HepG2 (cell line): Measurements from ENCODE around the gene HNRNPF. TPM values are rescaled to one million over a fixed set of nuclear protein-coding genes. Genes with fewer than 3 reads are reported as not detected.

ENCODE experiments used
- ATAC-seq: fragments of 200-7000 bp; cut with Tn5 transposase; 3 replicates; pipeline ENCODE4 v1.9.1; 2020; ENCODE audit warnings: mild to moderate bottlenecking, moderate library complexity
- BruUV-seq: library from RNA; stranded (reverse); fragments of 400-500 nt; replicated peaks from 2 replicates; lab custom pipeline; 2021; lab: Mats Ljungman, UMichigan
- CTCF ChIA-PET: fragments of 300-600 bp; formaldehyde crosslinking; extraction: SDS; loops from one replicate; lab custom pipeline; 2021; ENCODE audit warnings: low total read pairs, inconsistent platforms, low intra/inter-chr PET ratio; lab: Yijun Ruan, JAX
- POLR2A ChIA-PET: fragments of 350-600 bp; sonication (Branson Sonifier 250); formaldehyde crosslinking; loops from one replicate; lab custom pipeline; 2020; ENCODE audit warnings: antibody characterized with exemption, inconsistent platforms; lab: Yijun Ruan, JAX
- DNase-seq: peaks from one replicate; pipeline ENCODE4 v3.0.0-alpha.2; 2015; ENCODE audit warnings: low spot score
- FAIRE-seq: peaks from 3 replicates; lab custom pipeline; 2011; peaks lifted over from hg19 to GRCh38; lab: Jason Lieb, UNC
- H2AFZ ChIP-seq: one replicate; pipeline ENCODE4 v1.6.1; 2011; ENCODE audit warnings: low read length, inconsistent platforms
- H3K27ac ChIP-seq: fragments of 300-600 bp; 3 replicates; pipeline ENCODE4 v1.8.0; 2011; ENCODE audit warnings: mixed run types, mild to moderate bottlenecking, mixed read lengths, low read length, inconsistent platforms; ENCODE audit not compliant: insufficient read depth; ENCODE audit errors: extremely low read length
- H3K27me3 ChIP-seq, 2 experiments: fragments of 200-600 bp in 1 of 2; 2 replicates in 1 of 2; 3 replicates in 1 of 2; pipeline versions ENCODE4 v1.6.0 to v1.8.0; 2011; ENCODE audit warnings: low read length in 2 of 2, mild to moderate bottlenecking in 2 of 2, moderate library complexity in 2 of 2, inconsistent platforms in 1 of 2; ENCODE audit not compliant: insufficient read depth in 2 of 2, control insufficient read depth in 1 of 2
- H3K36me3 ChIP-seq, 2 experiments: fragments of 200-600 bp in 1 of 2; replicated peaks in 1 of 2; 2 replicates in 1 of 2; 3 replicates in 1 of 2; pipeline versions ENCODE4 v1.5.1 to v1.8.0; 2011; ENCODE audit warnings: low read length in 2 of 2, inconsistent platforms in 1 of 2; ENCODE audit not compliant: insufficient read depth in 2 of 2, control insufficient read depth in 1 of 2
- H3K4me1 ChIP-seq: 2 replicates; pipeline ENCODE4 v1.5.1; 2012; ENCODE audit warnings: low read length, inconsistent platforms; ENCODE audit not compliant: insufficient read depth
- H3K4me2 ChIP-seq: 2 replicates; pipeline ENCODE4 v1.6.0; 2011; ENCODE audit warnings: low read depth, low read length, inconsistent platforms
- H3K4me3 ChIP-seq, 3 experiments: fragments of 200-600 bp in 1 of 3; sonication (generic), shearing (Covaris generic) in 1 of 3; replicated peaks in 1 of 3; 2 replicates each; pipeline ENCODE4 v1.5.1; 2011 to 2016; ENCODE audit warnings: low read length in 3 of 3, inconsistent platforms in 2 of 3, low read depth in 2 of 3, mild to moderate bottlenecking in 2 of 3, control low read depth in 1 of 3, mixed read lengths in 1 of 3; ENCODE audit not compliant: insufficient read depth in 1 of 3
- H3K79me2 ChIP-seq: one replicate; pipeline ENCODE4 v1.6.1; 2011; ENCODE audit warnings: low read length, inconsistent platforms; ENCODE audit not compliant: insufficient read depth
- H3K9ac ChIP-seq: 2 replicates; pipeline ENCODE4 v1.6.0; 2011; ENCODE audit warnings: mild to moderate bottlenecking, low read depth, low read length, inconsistent platforms; ENCODE audit not compliant: insufficient read depth
- H3K9me3 ChIP-seq: 2 replicates; pipeline ENCODE4 v1.5.1; 2012; ENCODE audit warnings: mild to moderate bottlenecking, low read length
- H4K20me1 ChIP-seq: 2 replicates; pipeline ENCODE4 v1.6.0; 2011; ENCODE audit warnings: inconsistent platforms, mild to moderate bottlenecking, low read length, moderate library complexity; ENCODE audit not compliant: insufficient read depth
- ASH2L ChIP-seq: fragments of 300-600, 200-600 bp; sonication (generic); IDR thresholded peaks from 2 replicates; pipeline ENCODE4 v1.7.0; 2017; ENCODE audit warnings: low read depth, mild to moderate bottlenecking, moderate library complexity, mixed read lengths, low read length; ENCODE audit not compliant: insufficient read length
- TARDBP ChIP-seq: sonication (generic); formaldehyde crosslinking; IDR thresholded peaks from 2 replicates; pipeline ENCODE4 v1.8.0; 2022; ENCODE audit warnings: mild to moderate bottlenecking, missing genetic modification reagents
- ZIK1 ChIP-seq: sonication (generic); formaldehyde crosslinking; IDR thresholded peaks from 2 replicates; pipeline ENCODE4 v1.5.0; 2020; ENCODE audit warnings: mild to moderate bottlenecking, low read depth, missing genetic modification reagents, borderline replicate concordance
- WGBS: methylation state at CpG from one replicate; pipeline ENCODE4 v1.1.6; 2017; ENCODE audit warnings: low lambda C conversion rate; 5-methylcytosine and 5-hydroxymethylcytosine counted together
- in situ Hi-C: cut with HindIII; loops from 2 replicates; pipeline ENCODE4 v1.10.0; 2017; ENCODE audit warnings: low pct_unique_long_range_greater_than_20kb; ENCODE audit not compliant: extremely low pct_ligation_motif_present
- intact Hi-C: fragments of 100-400 bp; cut with micrococcal nuclease; formaldehyde crosslinking; loops from one replicate; pipeline ENCODE4 v1.10.0; 2022; ENCODE audit not compliant: unreplicated experiment
- polyA plus RNA-seq, 8 experiments: library from polyadenylated mRNA; depleted of rRNA in 3 of 8; stranded (reverse) in 7 of 8; unstranded in 1 of 8; fragments of >200 nt; fragmentation: Illumina TruSeq in 4 of 8; extraction: Trizol in 4 of 8; gene quantifications; 2 replicates each; pipeline versions ENCODE4 v1.2.1 to v1.2.3, GENCODE V29; 2011 to 2016; ENCODE audit warnings: low read depth in 4 of 8, missing spikeins in 1 of 8, mixed read lengths in 1 of 8; ENCODE audit not compliant: insufficient read depth in 1 of 8
- total RNA-seq, 5 experiments: library from RNA; depleted of rRNA; stranded (reverse); fragments of >200 nt; fragmentation: Illumina TruSeq; extraction: Trizol; gene quantifications; 2 replicates each; pipeline ENCODE4 v1.2.3, GENCODE V29; 2016; ENCODE audit warnings: low read depth in 1 of 5
- TF ChIP-seq, protein P1 (sequence below): sonication (generic); formaldehyde crosslinking; IDR thresholded peaks from 2 replicates; pipeline ENCODE4 v1.4.0; 2020; ENCODE audit warnings: low read depth, missing genetic modification reagents

The HNRNPF gene
- total and polyA plus RNA-seq, 2 of the 13 experiments (the other 11 are each of a cell fraction or from before 2014, with no cell fraction given): 166 to 308 TPM

DNA sequence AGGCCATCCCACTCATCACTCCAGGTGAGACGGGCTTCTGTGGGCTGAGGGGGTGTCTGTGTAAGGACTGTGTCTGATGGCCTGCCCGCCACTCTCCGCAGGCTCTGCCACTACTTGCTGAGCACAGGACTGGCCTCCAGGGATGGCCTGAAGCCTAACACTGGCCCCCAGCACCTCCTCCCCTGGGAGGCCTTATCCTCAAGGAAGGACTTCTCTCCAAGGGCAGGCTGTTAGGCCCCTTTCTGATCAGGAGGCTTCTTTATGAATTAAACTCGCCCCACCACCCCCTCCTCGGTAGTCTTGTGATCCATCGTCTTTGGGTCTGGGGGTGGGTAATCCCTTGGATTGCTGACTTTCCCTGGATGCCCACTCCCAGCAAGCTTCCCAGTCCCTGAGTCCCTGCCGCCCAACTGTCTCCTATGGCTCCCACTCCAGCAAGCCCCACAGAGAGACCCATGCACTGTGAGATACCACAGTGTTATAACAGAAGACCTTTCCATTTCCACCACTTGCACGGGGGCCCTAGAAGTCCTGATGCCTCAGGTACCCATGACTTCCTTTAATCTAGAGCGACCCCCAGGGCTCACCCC is 32.8 kb downstream of the HNRNPF start (continued):
- TF ChIP-seq, protein P1, sequence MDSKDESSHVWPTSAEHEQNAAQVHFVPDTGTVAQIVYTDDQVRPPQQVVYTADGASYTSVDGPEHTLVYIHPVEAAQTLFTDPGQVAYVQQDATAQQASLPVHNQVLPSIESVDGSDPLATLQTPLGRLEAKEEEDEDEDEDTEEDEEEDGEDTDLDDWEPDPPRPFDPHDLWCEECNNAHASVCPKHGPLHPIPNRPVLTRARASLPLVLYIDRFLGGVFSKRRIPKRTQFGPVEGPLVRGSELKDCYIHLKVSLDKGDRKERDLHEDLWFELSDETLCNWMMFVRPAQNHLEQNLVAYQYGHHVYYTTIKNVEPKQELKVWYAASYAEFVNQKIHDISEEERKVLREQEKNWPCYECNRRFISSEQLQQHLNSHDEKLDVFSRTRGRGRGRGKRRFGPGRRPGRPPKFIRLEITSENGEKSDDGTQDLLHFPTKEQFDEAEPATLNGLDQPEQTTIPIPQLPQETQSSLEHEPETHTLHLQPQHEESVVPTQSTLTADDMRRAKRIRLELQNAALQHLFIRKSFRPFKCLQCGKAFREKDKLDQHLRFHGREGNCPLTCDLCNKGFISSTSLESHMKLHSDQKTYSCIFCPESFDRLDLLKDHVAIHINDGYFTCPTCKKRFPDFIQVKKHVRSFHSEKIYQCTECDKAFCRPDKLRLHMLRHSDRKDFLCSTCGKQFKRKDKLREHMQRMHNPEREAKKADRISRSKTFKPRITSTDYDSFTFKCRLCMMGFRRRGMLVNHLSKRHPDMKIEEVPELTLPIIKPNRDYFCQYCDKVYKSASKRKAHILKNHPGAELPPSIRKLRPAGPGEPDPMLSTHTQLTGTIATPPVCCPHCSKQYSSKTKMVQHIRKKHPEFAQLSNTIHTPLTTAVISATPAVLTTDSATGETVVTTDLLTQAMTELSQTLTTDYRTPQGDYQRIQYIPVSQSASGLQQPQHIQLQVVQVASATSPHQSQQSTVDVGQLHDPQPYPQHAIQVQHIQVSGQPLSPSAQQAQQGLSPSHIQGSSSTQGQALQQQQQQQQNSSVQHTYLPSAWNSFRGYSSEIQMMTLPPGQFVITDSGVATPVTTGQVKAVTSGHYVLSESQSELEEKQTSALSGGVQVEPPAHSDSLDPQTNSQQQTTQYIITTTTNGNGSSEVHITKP (CRISPR knock-in tag): no peak
- no peak for TF ChIP-seq ASH2L
- TF ChIP-seq ZIK1 (CRISPR knock-in tag): no peak

DNA sequence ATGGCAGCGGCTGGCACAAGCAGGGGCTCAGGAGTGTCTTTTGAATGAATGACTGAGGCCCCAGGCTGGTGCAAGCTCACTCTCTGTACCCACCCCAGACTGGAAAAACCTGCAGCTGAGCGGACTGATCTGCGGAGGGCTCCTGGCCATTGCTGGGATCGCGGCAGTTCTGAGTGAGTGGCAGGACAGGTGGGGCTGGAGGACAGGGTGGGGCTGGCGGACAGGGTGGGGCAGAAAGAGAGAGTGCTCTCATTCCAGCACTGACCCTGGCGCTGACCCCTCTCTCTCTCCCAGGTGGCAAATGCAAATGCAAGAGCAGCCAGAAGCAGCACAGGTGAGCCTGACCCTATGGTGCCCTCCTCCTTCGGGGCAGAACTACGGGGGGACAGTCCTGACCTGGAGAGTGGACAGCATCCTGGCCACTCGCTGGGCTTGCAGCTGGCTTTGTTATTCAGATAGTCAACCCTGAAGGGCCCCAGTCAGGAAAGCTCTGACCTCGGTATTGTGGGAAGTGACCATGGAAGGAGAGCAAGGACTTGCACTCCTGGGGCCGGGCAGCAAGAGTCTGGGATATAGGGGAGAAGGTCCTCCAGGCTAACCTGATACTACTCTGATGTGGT is 33.5 kb downstream of the HNRNPF start:
- Histone ChIP-seq H3K36me3 (no peaks in the 10 kb centered on the region), H3K79me2 (no peaks in the 10 kb centered on the region), H4K20me1 (no peaks in the 10 kb centered on the region), H3K9me3 (no peaks in the 10 kb centered on the region), H3K27ac (no peak overlapping the region), H2AFZ (no peak overlapping the region), H3K4me3 (no peak overlapping the region), H3K9ac (no peak overlapping the region), H3K27me3 (peaks cover 0 to 8% of the 10 kb centered on the region in 2 experiments; a peak in 1 of 5 replicates), H3K4me2 (no peak overlapping the region), H3K4me1 (peaks cover 29% of the 10 kb centered on the region)
- intact Hi-C loops (no loop called here), in situ Hi-C loops (no loop called here)
- ChIA-PET CTCF (no interaction called here), POLR2A (no interaction called here)
- FAIRE-seq: no peak
- 9% methylated on average over 6 of the region's 12 CpGs for WGBS
- no peak for DNase-seq
- ATAC-seq: no peak
- BruUV-seq: no TSS peak
- TF ChIP-seq TARDBP: no peak
